Neural crest cell (in vitro differentiated cells): ENCODE measurements around the gene ANKFY1. TPM values are rescaled to one million over a fixed set of nuclear protein-coding genes. Genes with fewer than 3 reads are reported as not detected.

Source experiments
- DNase-seq: peaks from one replicate; pipeline ENCODE4 v3.0.0; 2021; ENCODE audit warnings: low read depth, mixed read lengths, low spot score
- H3K27ac Mint-ChIP-seq: one replicate; pipeline ENCODE4 v1.8.0; 2021; ENCODE audit warnings: mild to moderate bottlenecking, mixed read lengths; ENCODE audit not compliant: unreplicated experiment
- H3K27me3 Mint-ChIP-seq: 2 replicates; pipeline ENCODE4 v1.8.0; 2021; ENCODE audit warnings: low read depth, mild to moderate bottlenecking, mixed read lengths
- H3K36me3 Mint-ChIP-seq: 2 replicates; pipeline ENCODE4 v1.8.0; 2021; ENCODE audit warnings: low read depth, mild to moderate bottlenecking, mixed read lengths
- H3K4me1 Mint-ChIP-seq: 2 replicates; pipeline ENCODE4 v1.8.0; 2021; ENCODE audit warnings: mixed read lengths
- H3K4me3 Mint-ChIP-seq: one replicate; pipeline ENCODE4 v1.8.0; 2021; ENCODE audit warnings: mild to moderate bottlenecking, mixed read lengths
- H3K9me3 Mint-ChIP-seq: 2 replicates; pipeline ENCODE4 v1.8.0; 2021; ENCODE audit warnings: mixed read lengths
- CTCF ChIP-seq: fragments of 200-600 bp; sonication (generic); conservative IDR thresholded peaks from 2 replicates; pipeline ENCODE4 v1.5.0; 2021; ENCODE audit warnings: antibody characterized with exemption, mild to moderate bottlenecking
- total RNA-seq: library from RNA; stranded (reverse); gene quantifications from 2 replicates; pipeline ENCODE4 v1.2.1, GENCODE V29; 2021

ANKFY1 gene
- total RNA-seq, 1 donor from 2014 or later, result 73.5 TPM

GRCh38 chr17:4270736-4271135, 7.0 kb upstream of the ANKFY1 start:
- DNase-seq, result no peak
- Mint-ChIP-seq H3K27ac (no peak overlapping the region), H3K9me3 (no peaks in the 10 kb centered on the region), H3K4me1 (no peaks in the 10 kb centered on the region), H3K36me3 (peaks cover 10% of the 10 kb centered on the region), H3K27me3 (no peaks in the 10 kb centered on the region), H3K4me3 (no peak overlapping the region)
- TF ChIP-seq CTCF, result no peak

- no peak for TF ChIP-seq CTCF
- DNase-seq, result no peak
- no peak overlapping the region for H3K27ac Mint-ChIP-seq
- no peaks in the 10 kb centered on the region for H3K9me3 Mint-ChIP-seq
- no peaks in the 10 kb centered on the region for H3K4me1 Mint-ChIP-seq
- no peak overlapping the region for H3K4me3 Mint-ChIP-seq
- no peaks in the 10 kb centered on the region for H3K27me3 Mint-ChIP-seq
- peaks cover 9% of the 10 kb centered on the region for H3K36me3 Mint-ChIP-seq
Measured at GRCh38 chr17:4269915-4270314, 6.1 kb upstream of the ANKFY1 start.

- TF ChIP-seq CTCF, result no peak
- Mint-ChIP-seq H3K9me3 (no peaks in the 10 kb centered on the region), H3K4me1 (peaks cover 18% of the 10 kb centered on the region), H3K4me3 (no peak overlapping the region), H3K27ac (no peak overlapping the region), H3K27me3 (no peaks in the 10 kb centered on the region), H3K36me3 (peaks cover 9% of the 10 kb centered on the region)
- DNase-seq, result no peak
Measured at GRCh38 chr17:4267402-4267801, 3.6 kb upstream of the ANKFY1 start.

GRCh38 chr17:4266550-4266949, 2.8 kb upstream of the ANKFY1 start:
- no peak overlapping the region for H3K27ac Mint-ChIP-seq
- no peak for TF ChIP-seq CTCF
- H3K4me3 Mint-ChIP-seq, result no peak overlapping the region
- no peaks in the 10 kb centered on the region for H3K9me3 Mint-ChIP-seq
- peaks cover 24% of the 10 kb centered on the region for H3K4me1 Mint-ChIP-seq
- no peaks in the 10 kb centered on the region for H3K27me3 Mint-ChIP-seq
- DNase-seq, result no peak
- H3K36me3 Mint-ChIP-seq, result peaks cover 12% of the 10 kb centered on the region

- peaks cover 21% of the 10 kb centered on the region for H3K36me3 Mint-ChIP-seq
- DNase-seq, result no peak
- H3K4me3 Mint-ChIP-seq, result peak overlapping the region; percentile 91
- no peaks in the 10 kb centered on the region for H3K27me3 Mint-ChIP-seq
- peaks cover 26% of the 10 kb centered on the region for H3K4me1 Mint-ChIP-seq
- peak overlapping the region; percentile 60 for H3K27ac Mint-ChIP-seq
- no peak for TF ChIP-seq CTCF
- H3K9me3 Mint-ChIP-seq, result peaks cover 4% of the 10 kb centered on the region
Measured at GRCh38 chr17:4262703-4263102, 1.1 kb downstream of the ANKFY1 start.

- Mint-ChIP-seq H3K4me3 (peak overlapping the region; percentile 91), H3K4me1 (peaks cover 26% of the 10 kb centered on the region), H3K27me3 (no peaks in the 10 kb centered on the region), H3K9me3 (peaks cover 4% of the 10 kb centered on the region), H3K36me3 (peaks cover 28% of the 10 kb centered on the region), H3K27ac (no peak overlapping the region)
- no peak for TF ChIP-seq CTCF
- DNase-seq, result no peak
Measured at GRCh38 chr17:4261452-4261851, 2.3 kb downstream of the ANKFY1 start.
